GM21360 (cell line): ENCODE measurements around the gene NCOA6.

Source experiments
- ATAC-seq: cut with Tn5 transposase; IDR thresholded peaks from one replicate; pipeline ENCODE4 v1.9.1; 2021; ENCODE audit warnings: mild to moderate bottlenecking, moderate library complexity; ENCODE audit not compliant: unreplicated experiment

The NCOA6 gene

DNA sequence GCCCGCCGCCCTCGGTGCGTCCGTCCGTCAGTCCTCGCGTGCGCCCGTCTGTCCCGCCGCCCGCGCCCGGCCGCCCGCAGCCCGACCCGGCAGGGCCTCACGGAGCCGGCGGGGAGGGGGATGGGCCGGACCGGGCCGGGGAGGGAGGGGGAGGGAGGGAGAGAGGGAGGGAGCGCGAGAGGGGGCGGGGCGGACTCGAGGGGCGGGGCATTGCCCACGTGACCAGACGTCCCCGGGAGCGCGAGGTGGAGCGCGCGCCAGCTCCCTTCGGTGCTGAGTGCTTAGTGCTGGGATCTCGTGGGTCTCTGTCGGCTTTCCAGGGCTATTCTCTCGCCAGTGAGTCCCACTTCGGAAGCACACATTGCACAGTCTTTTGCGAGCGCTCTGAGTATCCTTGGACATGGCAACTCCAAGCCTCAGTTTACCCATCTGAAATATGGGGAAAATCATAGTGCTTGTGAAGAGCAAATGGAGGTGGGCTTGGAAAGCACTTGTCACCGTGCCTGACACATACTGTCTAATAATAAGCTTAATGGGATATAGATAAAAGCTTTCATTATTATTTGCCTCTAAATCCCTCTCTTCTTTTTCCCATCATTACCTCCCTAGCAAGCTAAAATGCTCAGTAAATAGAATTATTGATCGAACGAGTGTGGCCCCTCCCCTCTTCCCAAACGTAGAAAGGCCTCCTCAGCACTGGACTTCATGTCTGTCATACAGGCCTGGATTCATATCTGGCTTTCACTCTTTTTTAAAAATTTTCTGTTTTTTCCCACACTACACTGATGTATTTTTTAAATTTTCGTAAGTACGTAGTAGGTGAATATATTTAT, at the start of gene NCOA6:
TSS of gene NCOA6 (minus strand) at position 122 of the 833 bp plus-strand sequence. CDS start 43,296 bp downstream, outside the sequence.
- ATAC-seq, result peak; percentile 52

DNA sequence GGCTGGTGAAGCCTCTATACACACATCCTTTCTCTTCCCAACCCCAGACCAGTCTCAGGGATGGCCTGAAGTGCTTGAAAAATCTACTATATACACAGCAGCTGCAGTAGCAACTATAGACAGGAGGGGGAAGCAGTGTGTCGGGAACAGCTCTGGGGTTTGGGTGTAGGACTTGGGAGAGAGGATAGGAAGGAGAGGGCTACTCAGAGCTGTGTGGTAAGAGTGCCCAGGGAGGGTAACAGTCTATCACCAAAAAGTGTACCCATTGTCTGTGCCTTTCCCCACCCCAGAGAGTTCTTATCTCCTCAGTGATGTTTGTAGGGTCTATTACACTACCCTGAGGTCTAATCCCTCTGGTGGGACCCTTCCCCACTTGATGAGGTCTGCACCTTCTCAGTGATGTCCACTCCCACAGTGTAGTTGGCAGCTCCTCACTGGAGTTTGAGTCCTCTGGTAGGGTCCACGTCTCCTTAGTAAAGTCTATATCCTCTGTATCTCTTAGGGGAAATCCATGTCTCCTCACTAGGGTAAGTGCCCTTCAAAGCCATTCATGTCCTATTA, 48.7 kb upstream of the NCOA6 start:
- ATAC-seq, result no peak

DNA sequence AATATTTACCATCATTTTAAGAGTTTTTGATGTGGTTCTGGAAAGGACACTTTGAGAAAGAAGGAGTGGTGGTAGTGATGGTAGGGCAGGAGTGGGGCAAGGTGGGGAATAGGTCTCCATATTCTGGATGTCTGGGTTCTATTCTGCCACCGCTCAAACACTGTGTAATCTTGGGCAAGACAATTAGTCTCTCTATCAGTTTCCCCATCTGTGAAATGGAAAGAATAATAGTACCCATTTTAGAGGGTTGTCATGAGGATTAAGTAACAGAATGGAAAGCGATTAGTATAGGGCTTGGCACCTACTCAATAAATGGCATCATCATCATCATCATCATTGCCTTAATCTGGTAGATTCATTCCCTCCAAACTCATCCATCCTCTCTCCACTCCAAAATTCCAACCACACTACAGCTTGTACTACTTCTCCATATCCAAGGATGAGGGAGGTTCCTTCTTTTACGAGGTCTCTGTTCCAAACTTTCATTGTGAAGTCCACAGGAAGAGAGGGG, 48.2 kb upstream of the NCOA6 start:
- no peak for ATAC-seq

DNA sequence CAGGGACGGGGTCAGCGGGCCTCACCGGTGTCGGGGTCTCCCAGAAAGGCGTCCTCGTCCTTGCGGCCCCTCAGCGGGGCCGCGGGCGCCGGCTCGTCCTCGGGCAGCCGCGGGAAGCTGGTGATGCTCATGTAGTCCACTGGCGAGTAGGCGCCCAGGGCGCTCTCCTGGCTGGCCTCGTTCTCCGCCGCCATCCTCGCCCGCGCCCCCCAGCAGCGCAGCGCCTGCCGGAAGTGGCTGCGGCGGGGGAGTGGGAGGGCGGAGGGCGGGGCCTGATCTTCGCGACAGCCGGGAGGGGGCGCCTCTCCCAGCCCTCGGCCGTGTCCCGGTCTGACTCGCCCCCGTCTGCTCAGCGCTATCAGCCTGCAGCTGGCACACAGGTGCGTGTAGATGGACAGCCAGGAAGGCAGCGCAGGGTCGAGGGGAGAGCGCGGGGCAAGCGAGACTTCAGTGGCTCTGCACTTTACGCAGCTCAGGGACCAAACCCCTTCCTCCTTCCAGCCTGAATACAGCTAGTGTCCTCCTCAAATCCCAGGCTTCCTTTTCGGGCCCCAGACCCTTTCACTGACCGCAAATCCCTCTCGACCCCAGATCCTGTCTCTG, 47.3 kb upstream of the NCOA6 start, which contains the start of gene GGT7:
TSS of gene GGT7 (minus strand) at position 235 of the 603 bp plus-strand sequence. CDS start at position 194, 41 bp downstream.
- ATAC-seq, result peak; percentile 53

DNA sequence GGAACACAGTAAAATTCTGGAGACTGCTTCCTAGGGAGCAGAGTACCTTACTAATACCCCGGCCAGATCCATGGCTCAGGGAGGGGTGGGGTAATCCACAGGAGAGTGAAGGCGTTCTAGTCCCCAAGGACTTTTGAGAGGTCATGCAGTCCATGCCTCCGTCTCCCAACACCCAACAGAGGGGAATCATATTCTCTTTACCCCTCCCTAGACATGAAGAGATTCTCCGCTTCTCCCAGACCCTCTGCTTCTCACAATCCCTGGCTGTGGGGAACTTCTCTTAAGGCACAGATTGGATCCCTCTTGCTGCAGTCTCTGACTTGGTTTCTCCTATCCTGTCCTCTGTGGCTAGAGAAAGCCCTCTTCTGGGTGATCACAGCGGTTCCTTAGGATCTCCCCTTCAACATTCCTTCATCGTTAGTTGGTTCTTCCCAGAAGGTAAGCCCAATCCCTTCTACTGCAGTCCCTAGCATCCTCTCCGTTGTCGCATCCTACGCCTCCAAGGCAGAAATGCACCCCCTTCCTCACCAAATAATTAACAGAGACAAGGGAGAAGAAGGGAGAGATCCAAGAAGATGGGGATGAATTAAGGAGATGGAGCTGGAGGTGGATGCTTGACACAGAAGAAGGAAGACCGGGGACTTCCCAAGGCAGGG, 46.6 kb upstream of the NCOA6 start:
- ATAC-seq, result no peak

DNA sequence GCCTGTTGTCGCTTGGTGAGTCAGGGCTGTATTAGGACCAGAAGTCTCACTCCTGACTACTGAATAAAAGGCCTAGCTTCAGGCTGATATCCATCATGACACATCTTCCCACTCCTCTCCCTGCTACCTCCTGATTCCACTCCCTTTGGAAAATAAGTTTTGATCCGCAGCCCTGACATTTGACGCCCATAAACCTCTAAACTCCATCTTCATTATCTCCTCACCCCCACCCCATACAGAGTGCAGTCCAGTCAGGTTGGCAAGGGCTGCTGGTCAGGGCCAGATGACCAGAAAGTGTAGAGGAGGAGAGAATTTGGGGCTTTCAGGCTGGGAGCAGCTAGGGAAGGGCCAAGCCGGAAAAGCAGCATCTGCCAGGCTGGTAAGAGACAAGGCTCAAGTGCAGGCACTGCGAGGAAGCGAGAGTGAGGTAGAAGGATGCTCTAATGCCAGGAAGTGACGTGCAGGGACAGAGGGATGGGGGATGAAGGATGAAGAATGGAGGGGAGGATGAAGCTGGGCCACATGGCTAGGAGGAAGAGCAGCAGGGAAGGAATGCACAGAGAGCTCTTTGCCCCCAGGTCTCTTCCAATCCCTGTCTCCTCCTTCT, 46.0 kb upstream of the NCOA6 start:
- no peak for ATAC-seq

DNA sequence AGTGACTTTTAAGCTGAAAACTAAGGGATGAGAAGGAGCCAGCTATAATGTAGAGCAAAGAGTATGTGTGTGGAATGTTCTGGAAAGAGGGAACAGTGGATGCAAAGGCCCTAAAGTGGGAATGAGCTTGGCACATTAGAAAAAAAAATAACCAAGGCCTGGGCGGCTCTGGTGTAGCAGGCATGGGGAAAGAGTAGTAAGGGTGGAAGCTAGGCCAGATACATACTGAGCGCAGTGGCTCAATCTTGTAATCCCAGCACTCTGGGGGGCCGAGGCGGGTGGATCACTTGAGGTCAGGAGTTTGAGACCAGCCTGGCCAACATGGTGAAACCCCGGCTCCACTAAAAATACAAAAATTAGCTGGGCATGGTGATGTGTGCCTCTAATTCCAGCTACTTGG, 38.8 kb upstream of the NCOA6 start:
- ATAC-seq, result no peak

DNA sequence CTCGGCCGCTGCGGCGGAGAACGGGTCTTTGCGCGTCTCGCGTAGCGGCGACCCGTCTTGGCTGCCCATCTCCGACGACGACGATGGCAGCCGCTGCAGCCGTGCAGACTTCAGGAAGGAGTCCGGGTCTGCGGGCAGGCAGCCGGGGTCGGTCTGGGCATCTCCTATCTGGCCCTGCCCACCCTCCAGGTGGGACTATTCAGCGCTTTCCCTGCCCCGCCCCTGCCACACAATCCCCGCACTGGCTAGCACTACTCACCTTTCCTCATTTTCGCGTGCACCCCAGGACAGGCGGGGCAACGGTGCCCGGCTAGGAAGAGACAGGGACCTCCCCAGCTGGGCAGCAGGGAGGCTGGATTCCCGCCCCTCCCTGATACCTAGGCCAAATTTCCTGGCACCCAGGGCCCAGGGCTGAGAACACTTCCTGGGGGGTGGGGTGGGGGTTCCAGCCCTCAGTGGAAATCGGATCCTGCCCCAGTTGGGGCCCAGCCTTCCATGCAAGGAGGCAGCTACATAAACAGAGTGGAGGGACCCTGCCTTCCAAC, 38.0 kb upstream of the NCOA6 start:
- no peak for ATAC-seq

DNA sequence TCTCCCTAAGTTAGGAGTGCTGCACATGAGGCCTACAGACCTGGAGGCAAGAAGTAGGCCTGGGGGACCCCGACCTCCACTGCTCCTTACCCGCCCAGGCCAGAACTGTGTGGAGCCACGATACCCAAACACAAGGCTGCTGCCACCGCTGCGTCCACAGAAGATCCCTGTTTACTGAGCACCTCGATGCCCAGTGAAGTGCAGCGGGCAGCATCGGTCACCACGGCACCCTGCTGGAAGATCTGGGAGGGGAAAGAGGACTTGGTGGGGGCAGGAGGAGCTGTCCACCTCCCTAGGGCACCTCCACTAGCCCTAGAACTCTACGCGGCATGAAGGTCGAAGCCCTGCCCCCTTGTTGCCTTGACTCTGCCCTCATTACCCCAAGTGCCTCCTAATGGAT, 37.3 kb upstream of the NCOA6 start:
- no peak for ATAC-seq

DNA sequence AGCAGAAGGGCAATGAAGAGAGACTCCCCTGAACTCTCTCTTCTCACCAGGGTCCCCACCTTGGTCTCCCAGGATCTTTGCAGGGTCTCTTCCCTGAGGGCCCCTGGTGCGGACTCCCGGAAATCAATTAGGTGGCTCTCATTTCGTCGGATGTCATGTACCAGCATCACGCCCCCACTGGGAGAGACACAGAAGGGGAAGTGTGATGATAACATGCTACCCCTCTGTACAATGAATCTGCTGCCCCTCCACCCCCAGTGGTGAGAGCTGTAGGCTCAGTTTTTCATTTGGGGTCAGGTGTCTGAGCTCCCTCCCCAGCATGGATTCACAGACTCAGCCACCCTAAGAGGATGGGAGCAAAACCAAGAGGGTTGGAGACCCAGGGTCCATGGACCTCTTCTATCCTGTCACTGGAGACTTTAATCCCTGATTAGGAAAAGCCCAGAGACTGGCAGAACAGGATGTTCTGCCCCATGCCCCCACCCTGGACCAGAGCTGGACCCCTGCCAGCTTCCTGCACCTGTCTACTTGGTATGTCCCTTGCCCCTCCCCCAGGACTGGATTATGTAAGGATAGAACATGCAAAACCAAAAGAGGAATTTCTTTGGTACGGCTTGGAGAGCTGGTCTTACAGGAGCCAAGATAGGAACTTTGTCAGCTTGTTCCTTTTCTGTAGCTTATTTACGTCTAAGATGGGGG, 36.1 kb upstream of the NCOA6 start:
- ATAC-seq, result no peak

DNA sequence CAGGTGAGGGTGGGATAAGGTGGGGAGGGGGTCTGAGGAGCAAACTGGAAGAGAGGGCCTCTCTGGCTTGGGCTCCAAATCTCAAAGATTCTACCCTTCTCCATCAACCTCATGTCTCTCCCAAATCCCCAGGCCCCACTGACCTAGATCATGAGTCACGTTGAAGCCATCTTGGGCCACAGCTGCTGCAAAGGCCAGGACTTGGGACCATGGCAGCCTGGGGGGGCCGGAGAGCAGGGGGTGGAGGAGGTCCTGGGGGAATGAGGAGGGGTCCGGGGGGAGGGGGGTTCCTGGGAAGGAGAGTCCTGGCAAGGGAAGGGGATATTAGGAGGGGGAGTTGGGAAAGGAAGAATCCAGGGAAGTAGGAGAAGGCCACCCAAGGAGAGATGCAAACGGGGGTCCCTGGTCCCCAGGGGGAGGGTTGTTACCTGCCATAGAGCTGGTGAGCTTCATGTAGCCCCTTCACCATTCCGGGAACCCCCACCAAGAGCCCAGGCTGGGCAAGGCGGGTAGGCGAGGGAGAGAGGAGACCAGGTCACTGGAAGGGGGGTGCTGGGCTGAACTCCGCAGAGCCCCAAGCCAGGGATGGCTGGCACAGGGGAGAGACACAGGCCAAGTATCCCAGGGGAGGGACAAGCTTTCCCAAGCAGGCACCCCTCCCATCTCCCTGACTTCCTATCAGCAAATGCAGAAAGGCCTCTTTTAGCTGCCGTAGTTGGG, 34.5 kb upstream of the NCOA6 start:
- ATAC-seq, result no peak

DNA sequence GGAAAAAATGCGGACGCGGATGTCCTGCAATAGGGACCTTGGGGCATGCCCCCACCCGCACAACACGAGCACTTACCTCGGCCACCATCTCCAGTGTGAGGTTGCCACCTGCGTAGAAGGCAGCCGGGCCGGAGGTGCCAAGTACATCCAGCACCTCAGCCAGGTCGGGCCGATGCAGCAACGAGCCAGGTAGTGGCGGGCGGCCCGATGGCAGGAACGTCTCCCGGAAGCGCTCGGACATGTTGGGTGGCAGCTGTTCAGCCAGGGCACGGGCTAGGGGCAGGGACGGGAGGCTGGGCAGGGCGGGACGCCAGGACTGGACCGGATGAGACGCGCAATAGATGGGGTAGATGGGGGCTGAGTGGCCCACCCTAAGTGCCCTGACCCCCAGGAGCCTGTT, 33.9 kb upstream of the NCOA6 start:
- ATAC-seq, result no peak

DNA sequence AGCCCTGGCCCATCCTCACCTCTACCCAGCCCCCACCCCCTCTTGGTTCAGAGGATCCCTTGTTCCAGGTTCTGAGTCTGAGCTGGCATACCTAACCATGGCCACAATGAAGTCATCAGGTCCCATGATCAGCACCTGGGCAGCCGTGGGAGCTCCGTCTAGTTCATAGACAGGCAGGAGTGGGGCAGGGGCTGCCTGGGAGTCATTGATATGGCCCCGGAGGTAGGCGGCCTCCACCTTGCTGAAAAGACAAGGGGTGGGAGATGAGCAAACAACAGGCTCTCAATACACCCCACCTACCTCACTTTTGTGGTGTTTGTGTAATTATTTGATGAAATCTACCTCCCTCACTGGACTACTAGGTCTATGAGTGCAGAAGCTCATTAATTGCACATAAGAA, 26.8 kb upstream of the NCOA6 start:
- no peak for ATAC-seq

DNA sequence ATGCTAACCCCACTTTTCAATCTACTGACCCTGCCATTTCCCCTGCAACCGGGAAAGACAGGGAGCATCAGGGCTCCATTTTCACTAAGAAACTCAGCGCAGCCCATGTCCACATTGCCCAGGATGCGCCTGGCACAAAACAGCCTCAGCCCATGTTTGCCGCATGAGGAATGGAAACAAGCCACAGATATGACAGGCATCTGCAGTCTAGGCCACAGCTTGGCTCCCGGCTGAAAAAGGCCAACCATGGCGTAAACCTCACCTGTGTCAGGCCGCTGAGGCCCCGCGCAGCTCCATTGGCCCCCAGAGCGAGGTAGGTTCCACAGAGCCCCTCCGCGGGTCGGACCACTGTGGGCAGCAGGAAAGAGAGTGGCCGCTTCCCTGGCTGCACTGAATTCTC, 25.5 kb upstream of the NCOA6 start:
- no peak for ATAC-seq

DNA sequence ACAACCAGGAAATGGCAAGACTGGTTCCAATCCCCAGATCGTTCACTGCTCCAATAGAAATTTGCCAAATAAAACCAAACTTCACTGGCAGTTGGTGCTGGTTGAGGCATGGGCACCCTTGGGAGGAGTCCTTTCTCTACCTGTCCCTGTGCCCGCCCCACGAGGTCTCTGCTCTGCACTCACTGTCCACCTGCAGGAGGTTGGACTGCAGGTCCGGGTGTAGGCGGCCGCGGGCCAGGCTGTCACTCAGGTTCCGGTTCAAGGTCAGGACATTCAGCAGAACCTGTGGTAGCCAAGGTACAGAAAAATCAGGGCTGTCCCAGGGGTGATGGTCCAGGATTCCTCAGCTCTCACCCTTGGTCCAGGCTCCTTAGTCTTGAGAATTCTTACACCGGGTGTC, 24.3 kb upstream of the NCOA6 start:
- ATAC-seq, result no peak

DNA sequence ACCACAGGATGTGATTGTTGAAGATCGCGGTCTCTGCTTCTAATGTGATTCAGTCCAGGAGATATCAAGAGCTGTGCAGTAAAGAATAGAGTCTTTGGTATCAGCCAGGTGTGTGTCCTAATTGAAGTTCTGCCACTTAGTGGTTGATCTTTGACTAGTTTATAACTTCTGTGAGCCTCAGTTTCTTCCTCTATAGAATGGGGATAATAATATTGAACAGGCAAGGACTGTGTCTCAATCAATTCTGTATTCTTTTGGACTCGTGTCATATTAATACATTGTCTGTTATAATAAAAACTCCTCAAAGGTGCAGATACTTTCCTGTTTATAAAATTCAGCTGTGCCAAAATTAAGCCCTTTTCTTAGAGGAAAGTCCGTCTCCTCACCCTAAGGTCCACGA, 23.1 kb upstream of the NCOA6 start:
- no peak for ATAC-seq

DNA sequence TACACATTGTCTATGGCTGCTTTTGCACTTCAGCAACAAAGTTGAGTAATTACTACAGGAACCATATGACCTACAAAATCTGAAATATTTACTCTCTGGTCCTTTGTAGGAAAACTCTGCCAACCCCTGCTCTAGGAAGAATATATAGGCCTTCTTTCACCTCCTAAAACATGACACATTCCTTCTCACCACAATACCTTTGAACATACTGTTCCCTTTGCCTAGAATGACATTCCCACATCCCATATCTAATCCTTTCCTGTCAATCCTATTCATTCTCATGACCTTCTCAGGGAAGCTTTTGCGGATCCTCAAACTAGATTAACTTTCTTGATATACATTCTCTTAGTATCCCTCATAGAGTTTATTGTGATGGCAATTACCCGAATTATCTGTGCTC, 18.0 kb upstream of the NCOA6 start:
- no peak for ATAC-seq

DNA sequence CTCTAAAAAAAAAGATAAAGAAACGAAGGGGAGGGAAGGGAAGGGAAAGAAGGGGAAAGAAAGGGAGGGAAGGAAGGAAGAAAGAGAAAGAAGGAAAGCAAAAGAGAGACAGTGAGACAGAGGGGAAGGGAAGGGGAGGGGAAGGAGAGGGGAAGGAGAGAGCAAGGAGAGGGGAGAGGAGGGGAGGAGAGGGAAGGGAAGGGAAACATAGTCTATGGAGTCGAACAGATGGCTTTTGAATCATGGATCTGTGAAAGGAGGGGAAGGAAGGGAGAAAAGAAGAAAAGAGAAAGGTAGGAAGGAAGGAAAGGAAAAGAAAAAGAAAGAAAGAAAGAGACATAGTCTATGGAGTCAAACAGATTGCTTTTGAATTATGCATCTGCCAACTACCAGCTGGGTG, 16.7 kb upstream of the NCOA6 start:
- no peak for ATAC-seq

DNA sequence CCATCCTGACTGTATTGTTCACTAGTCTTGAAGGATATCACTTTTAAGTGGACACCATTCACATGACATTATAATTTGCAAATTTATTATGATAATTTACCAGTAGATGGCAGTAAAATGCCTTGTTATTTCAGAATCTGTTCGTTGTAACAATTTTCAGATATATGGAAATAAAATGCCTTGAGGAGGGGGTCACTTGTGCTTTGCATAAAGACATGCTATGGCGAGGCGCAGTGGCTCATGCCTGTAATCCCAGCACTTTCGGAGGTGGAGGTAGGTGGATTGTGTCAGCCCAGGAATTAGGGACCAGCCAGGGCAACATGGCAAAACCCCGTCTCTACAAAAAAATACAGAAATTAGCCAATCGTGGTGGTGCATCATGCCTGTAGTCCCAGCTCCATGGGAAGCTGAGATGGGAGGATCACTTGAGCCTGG, 9.0 kb upstream of the NCOA6 start:
- ATAC-seq, result no peak
